OCI-LY7 (cell line): ENCODE results near the gene ADGRG3. TPM values are rescaled to one million over a fixed set of nuclear protein-coding genes. Genes with fewer than 3 reads are reported as not detected.
A peak's percentile ranks its signal among the peaks of the same experiment; 100 is the strongest.

Experiments
- BruUV-seq: library from RNA; stranded (reverse); fragments of 400-500 nt; replicated peaks from 2 replicates; lab custom pipeline; 2021; lab: Mats Ljungman, UMichigan
- CTCF ChIA-PET: fragments of 300-600 bp; sonication (Branson Sonifier 250); formaldehyde crosslinking; loops from one replicate; lab custom pipeline; 2022; ENCODE audit warnings: antibody characterized with exemption; ENCODE audit not compliant: unreplicated experiment; lab: Charles Lee
- POLR2A ChIA-PET: fragments of 300-600 bp; sonication (Branson Sonifier 250); formaldehyde crosslinking; loops from one replicate; lab custom pipeline; 2022; ENCODE audit warnings: antibody characterized with exemption; lab: Charles Lee
- DNase-seq: peaks from one replicate; pipeline ENCODE4 v3.0.0-alpha.2; 2015; ENCODE audit warnings: low spot score
- H2AFZ ChIP-seq: fragments of 200-600 bp; sonication (generic), shearing (Covaris generic); 2 replicates; pipeline ENCODE4 v1.6.1; 2014; ENCODE audit warnings: mild to moderate bottlenecking, antibody characterized with exemption, low read length, moderate library complexity
- H3K27ac ChIP-seq: fragments of 200-600 bp; sonication (generic); 2 replicates; pipeline ENCODE4 v1.5.1; 2014; ENCODE audit warnings: mixed run types, low read depth, mild to moderate bottlenecking, moderate library complexity, low read length, inconsistent platforms; ENCODE audit not compliant: poor library complexity, severe bottlenecking
- H3K36me3 ChIP-seq: fragments of 200-600 bp; sonication (generic); 2 replicates; pipeline ENCODE4 v1.6.1; 2014; ENCODE audit warnings: mild to moderate bottlenecking, antibody characterized with exemption, low read length, moderate library complexity, mixed read lengths; ENCODE audit not compliant: insufficient read depth
- H3K4me1 ChIP-seq: fragments of 200-600 bp; sonication (generic); 2 replicates; pipeline ENCODE4 v1.5.1; 2014; ENCODE audit warnings: mild to moderate bottlenecking, low read length; ENCODE audit not compliant: insufficient read depth, poor library complexity, severe bottlenecking
- H3K4me2 ChIP-seq: fragments of 200-600 bp; sonication (generic); 2 replicates; pipeline ENCODE4 v1.6.1; 2014; ENCODE audit warnings: mild to moderate bottlenecking, low read length
- H3K4me3 ChIP-seq: fragments of 200-600 bp; sonication (generic); 2 replicates; pipeline ENCODE4 v1.5.1; 2014; ENCODE audit warnings: mild to moderate bottlenecking, low read depth, low read length; ENCODE audit not compliant: poor library complexity, severe bottlenecking
- H3K79me2 ChIP-seq: fragments of 200-600 bp; sonication (generic); 2 replicates; pipeline ENCODE4 v1.6.1; 2016; ENCODE audit warnings: low read depth, mild to moderate bottlenecking, low read length, moderate library complexity, mixed read lengths; ENCODE audit not compliant: insufficient read depth
- H3K9me2 ChIP-seq: fragments of 200-600 bp; sonication (generic); 2 replicates; pipeline ENCODE4 v1.6.1; 2016; ENCODE audit warnings: mild to moderate bottlenecking, low read length, mixed read lengths; ENCODE audit not compliant: insufficient read depth
- H3K9me3 ChIP-seq: fragments of 200-600 bp; sonication (generic); 2 replicates; pipeline ENCODE4 v1.6.1; 2014; ENCODE audit warnings: mild to moderate bottlenecking, mixed run types, low read length, mixed read lengths
- H4K20me1 ChIP-seq: fragments of 200-600 bp; sonication (generic); 2 replicates; pipeline ENCODE4 v1.6.1; 2014; ENCODE audit warnings: mild to moderate bottlenecking, antibody characterized with exemption, low read length, moderate library complexity, mixed read lengths; ENCODE audit not compliant: insufficient read depth
- CTCF ChIP-seq: fragments of 200-600 bp; sonication (generic); conservative IDR thresholded peaks from 2 replicates; pipeline ENCODE4 v1.5.1; 2014; ENCODE audit warnings: mild to moderate bottlenecking, antibody characterized with exemption, low read length, moderate library complexity, mixed read lengths
- EZH2phosphoT487 ChIP-seq: fragments of 200-600 bp; sonication (generic); IDR thresholded peaks from 2 replicates; pipeline ENCODE4 v1.6.1; 2018; ENCODE audit warnings: low read depth, borderline replicate concordance, mild to moderate bottlenecking, mixed run types, antibody characterized with exemption, low read length, moderate library complexity, mixed read lengths
- intact Hi-C: fragments of 100-400 bp; cut with micrococcal nuclease; formaldehyde crosslinking; loops from one replicate; pipeline ENCODE4 v1.10.0; 2022; ENCODE audit not compliant: unreplicated experiment
- total RNA-seq, 2 experiments: library from RNA; depleted of rRNA in 1 of 2; stranded (reverse); fragments of >200 nt in 1 of 2; shearing (Covaris generic) in 1 of 2; gene quantifications; 2 replicates each; pipeline ENCODE4 v1.2.3, GENCODE V29; 2014 to 2022

The ADGRG3 gene
- total RNA-seq, 2 experiments from 2014 or later: not detected

- no peaks in the 10 kb centered on the region for H3K79me2 ChIP-seq
- no TSS peak for BruUV-seq
- TF ChIP-seq EZH2phosphoT487 (no peak), CTCF (no peak)
- intact Hi-C loops: loop anchor here (2.0 kb wide), 2 partner anchors 266 to 288 kb away; partner anchors contain the start of genes CIAPIN1, COQ9, USB1 and ZNF319
- ChIA-PET CTCF (no interaction called here), POLR2A (no interaction called here)
- no peaks in the 10 kb centered on the region for H3K9me2 ChIP-seq
- peaks cover 9% of the 10 kb centered on the region; the same call in 1 of the 2 replicates for H3K36me3 ChIP-seq
- DNase-seq: no peak
- peaks cover 16% of the 10 kb centered on the region for H3K4me1 ChIP-seq
- peak overlapping the region; percentile 21 for H3K27ac ChIP-seq
- peak overlapping the region; percentile 86 for H3K4me3 ChIP-seq
- H3K9me3 ChIP-seq: no peaks in the 10 kb centered on the region
- peak overlapping the region; percentile 95 for H2AFZ ChIP-seq
- H4K20me1 ChIP-seq: no peaks in the 10 kb centered on the region
- peak overlapping the region; percentile 88 for H3K4me2 ChIP-seq
Observed at GRCh38 chr16:57734308-57734924, 66.3 kb downstream of the ADGRG3 start.

DNA sequence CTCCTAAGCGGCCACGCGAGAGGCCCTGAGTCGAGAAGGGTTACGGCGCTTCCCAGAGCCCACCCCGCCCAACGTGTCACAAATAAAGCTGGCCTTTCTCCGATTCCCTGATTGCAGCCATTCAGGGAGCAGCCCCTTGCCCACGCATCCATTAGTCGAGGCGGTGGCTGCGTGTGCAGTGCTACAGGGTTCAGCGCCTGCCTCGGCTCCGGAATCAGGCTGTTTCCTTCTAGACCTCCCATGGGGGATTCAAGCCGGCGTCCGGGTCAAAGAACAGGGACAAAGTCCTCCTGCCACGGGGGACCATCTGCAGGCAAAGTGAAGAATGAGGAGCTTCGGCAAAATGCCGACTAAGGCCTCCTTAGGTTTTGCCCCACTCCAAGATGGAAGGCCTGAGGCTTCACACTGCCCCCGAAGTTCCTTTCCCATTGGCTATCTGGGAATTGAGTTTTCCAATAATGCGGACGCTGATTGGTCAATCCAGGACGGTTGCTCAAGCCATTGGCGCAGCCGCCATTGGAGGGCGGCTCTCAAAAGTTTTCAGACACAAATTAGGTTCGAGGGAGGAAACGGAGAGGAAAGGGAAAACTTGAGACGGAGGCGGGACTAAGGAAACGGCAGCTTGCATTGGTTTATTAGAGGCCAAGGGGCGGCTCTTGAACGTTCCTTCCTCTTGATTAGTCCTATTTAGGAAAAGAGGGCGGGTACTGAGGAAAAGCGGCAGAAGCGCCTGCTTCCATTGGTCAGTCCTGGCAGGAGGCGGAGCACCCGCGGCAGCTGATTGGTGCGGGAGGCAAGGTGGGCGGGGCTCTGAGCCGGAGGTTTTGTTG is 67.0 kb downstream of the ADGRG3 start:
- Histone ChIP-seq H3K27ac (peak overlapping the region; percentile 21), H3K4me2 (peak overlapping the region; percentile 93), H3K4me1 (peaks cover 16% of the 10 kb centered on the region), H3K79me2 (no peaks in the 10 kb centered on the region), H3K9me2 (no peaks in the 10 kb centered on the region), H2AFZ (peak overlapping the region; percentile 95), H3K36me3 (peaks cover 9% of the 10 kb centered on the region; the same call in 1 of the 2 replicates), H3K9me3 (no peaks in the 10 kb centered on the region), H4K20me1 (no peaks in the 10 kb centered on the region), H3K4me3 (peak overlapping the region; percentile 86)
- ChIA-PET POLR2A (interaction anchor here (0.5 to 2.0 kb wide), 5 partner anchors 11 to 464 kb away, joined by 3 to 9 read pairs (median 4); no protein-coding TSS in a partner anchor), CTCF (interaction anchor here (0.6 to 0.8 kb wide), 3 partner anchors 31 to 1407 kb away, joined by 3 to 8 read pairs (median 4); no protein-coding TSS in a partner anchor)
- TF ChIP-seq CTCF (no peak), EZH2phosphoT487 (no peak)
- intact Hi-C loops: loop anchor here (2.0 kb wide), 2 partner anchors 266 to 288 kb away; partner anchors contain the start of genes CIAPIN1, COQ9, USB1 and ZNF319
- DNase-seq: peak; percentile 100
- TSS peak; percentile 92 for BruUV-seq
